NCI-H1930 (cell line): ENCODE data around the gene FBRSL1.

Experiments
- DNase-seq, 2 experiments: peaks; one replicate each; lab custom pipeline; 2025; lab: John Stamatoyannopoulos, UW

FBRSL1 gene

DNA sequence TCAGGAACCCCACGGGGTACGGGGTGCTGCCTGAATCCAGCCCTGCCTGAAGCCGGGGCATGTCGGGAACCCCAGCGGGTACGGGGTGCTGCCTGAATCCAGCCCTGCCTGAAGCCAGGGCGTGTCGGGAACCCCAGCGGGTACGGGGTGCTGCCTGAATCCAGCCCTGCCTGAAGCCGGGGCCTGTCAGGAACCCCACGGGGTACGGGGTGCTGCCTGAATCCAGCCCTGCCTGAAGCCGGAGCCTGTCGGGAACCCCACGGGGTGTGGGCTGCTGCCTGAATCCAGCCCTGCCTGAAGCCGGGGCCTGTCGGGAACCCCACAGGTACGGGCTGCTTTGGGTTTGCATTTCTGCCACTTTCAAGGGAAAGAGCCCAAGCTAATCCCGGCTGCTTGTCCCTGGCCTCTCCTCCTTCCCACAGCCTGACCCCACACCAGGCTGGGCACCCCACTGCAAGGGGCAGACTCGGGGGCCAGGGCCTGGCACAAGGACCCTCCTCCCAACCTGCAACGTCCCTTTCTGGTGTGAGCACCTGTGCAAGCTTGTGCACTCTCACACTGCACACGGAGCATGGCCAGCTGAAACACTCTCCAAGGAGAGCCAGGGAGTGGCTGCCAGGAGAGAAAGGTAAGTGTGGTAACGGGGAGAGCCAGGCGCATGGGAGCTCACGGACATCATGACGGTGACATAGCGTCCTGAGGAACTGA lies 5.6 kb upstream of the FBRSL1 start:
- DNase-seq, result no peak

DNA sequence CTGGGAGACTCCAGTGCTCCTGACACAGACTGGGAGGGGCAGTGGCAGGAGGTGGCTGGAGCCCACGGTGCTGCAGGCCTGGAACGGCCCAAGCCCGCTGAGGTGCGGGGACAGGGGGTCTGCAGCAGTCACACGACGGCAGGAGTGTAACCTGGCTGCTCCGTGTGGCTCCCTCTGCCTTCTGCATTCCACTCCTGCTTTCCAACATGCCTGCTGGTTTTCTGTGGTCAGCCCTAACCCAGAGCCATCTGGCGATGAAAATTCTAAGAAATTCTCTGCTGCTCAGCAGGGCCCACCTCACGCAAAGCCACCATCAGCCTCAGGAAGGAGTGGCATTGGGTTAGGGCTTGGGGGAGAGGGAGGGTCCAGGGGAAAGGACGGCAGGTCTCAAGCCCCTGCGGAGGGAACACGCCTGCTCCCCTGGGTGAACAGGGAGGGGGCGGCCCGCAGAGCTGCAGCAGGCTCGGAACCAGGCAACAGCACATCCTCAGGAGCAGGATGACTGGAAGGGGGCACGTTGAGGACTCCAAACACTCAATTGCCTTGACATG lies 5.0 kb upstream of the FBRSL1 start:
- DNase-seq, result no peak

DNA sequence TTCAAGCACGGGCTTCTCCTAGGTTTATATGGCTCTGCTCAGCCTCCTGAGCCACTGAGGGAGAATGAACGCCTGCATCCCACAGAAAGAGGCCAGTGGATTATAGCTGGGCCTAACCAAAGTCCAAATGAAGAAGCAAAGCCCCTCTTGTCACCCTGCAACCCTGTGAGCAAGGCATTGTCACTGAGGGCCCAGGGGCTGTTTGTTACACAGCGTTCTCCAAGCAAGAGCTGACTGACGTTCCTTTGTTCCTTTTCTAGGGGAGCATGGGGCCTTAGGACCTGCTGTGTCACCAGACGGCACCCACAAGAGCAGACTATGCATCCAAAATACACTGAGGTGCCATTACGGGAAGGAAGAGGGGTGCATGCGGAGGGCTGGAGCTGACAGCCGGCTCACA lies 4.3 kb upstream of the FBRSL1 start:
- DNase-seq, result no peak

DNA sequence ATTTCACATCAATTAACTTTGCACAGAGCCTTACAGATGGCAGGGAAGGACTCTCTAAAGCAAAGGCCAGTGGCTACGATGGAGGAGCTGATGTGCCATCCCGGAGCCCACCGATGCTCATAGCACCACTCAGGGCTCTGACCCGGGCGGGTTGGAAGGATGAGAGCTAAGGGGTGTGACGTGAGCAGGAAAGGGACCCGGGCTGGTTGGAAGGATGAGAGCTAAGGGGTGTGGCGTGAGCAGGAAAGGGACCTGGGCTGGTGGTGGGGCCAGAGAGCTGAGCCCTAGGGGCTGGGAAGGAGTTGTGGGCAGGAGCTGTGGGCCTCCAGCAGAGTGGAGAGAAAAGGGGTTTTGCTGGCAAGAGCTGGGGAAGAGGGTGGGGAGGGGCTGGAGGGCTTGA lies 3.8 kb upstream of the FBRSL1 start:
- no peak for DNase-seq

DNA sequence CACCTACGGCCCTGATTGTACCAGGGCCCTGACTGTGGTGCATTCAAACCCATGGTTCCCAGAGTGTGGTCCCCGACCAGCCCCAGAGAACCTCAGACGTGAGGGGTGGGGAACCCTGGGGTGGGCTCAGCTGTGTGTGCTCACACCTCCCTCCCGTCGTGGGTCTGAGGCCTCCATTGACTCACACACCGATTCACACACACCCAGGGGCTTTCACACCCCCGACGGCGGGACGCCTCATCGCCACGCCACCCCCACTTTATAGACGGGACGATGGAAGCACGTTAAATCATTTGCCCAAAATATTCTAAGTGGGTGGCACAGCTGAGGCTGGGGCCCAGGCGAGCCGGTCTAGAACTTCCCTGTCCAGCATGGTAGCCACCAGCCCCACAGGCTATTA lies 3.4 kb upstream of the FBRSL1 start:
- DNase-seq, result no peak

DNA sequence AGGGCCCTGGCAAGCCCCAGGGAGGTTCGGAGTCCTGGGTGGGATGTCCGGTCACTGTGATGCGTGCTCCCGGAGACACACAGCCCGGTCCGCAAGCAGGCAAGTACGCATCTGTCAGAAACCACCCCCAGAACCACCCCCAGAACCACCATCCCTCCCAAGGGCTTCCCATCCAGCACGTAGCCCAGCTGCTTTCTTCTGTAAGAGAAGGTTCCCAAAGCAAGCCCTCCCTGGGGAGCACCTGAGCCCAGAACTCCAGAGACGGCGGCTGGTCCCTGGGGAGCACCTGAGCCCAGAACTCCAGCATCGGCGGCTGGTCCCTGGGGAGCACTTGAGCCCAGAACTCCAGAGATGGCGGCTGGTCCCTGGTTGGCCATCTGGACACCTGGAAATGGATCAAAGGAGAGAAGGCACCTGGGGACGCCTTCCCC lies 2.6 kb upstream of the FBRSL1 start:
- no peak for DNase-seq

DNA sequence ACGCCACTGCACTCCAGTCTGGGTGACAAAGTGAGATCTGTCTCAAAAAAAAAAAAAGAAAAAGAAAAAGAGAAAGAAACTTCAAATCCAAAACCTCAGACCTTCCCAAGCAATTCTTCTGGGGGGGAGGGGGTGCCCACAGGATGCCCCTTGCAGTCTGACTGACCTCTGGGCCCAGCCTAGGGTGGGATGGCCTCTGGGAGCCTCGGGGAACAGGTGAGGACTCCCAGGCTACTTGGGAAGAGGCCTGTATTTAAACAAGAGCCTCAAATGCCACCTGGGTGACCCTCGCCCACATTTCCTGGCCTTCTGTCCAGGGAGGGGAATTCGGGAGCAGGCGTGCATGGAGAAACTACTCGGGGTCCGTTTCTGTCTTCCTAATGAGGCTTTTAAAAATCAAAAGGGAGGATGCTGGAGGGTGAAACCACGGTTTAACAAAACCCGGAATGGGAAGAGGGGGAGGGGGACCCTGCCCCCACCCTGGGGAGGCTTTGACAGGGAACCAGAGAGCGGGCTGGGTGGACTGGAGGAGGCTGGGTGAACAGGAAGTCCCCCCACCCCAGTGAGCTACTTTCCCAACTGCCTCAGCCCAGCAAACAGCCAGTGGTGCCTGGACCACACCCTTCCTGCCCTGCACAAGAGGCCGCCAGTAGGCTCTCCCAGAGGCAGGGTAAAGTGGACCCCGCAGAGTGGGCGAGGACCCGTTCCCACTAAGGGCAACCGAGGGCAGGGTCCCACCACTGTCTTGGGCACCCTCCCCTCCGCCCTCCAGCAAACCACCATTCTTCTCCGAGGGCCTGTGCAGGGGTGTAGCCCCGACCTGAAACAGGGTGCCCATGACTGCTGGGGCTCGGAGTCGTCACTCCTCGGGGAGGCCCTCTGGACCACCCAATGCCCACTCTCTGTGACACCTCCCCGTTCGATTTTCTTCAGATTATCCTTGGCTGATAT lies 1.5 kb upstream of the FBRSL1 start:
- no peak for DNase-seq

DNA sequence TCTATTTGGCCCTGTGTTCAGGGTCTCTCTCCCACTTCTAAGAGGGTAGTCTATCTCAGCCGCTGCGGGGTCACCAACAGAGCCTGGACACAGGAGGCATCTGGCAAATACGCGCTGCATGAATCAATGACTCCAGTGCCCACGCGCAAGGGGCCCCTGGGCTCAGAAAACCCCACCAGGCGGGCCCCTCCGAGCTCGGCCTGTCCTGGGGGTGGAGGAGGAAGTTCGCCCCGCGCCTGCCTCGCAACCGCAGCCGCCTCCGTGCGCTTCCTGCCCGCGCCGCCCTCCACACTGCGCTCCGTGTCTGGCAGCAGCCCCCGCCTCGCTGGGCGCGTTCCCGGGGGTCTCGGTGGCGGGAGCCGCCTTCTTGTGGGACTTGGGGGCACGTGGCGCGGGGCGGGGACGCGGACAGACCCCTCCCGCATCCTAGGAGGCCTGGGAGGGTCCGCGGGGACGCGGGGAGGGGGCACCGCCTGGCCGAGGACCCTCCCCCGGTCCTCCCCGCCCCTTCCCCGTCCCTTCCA lies 811 bp upstream of the FBRSL1 start:
- DNase-seq, result no peak

DNA sequence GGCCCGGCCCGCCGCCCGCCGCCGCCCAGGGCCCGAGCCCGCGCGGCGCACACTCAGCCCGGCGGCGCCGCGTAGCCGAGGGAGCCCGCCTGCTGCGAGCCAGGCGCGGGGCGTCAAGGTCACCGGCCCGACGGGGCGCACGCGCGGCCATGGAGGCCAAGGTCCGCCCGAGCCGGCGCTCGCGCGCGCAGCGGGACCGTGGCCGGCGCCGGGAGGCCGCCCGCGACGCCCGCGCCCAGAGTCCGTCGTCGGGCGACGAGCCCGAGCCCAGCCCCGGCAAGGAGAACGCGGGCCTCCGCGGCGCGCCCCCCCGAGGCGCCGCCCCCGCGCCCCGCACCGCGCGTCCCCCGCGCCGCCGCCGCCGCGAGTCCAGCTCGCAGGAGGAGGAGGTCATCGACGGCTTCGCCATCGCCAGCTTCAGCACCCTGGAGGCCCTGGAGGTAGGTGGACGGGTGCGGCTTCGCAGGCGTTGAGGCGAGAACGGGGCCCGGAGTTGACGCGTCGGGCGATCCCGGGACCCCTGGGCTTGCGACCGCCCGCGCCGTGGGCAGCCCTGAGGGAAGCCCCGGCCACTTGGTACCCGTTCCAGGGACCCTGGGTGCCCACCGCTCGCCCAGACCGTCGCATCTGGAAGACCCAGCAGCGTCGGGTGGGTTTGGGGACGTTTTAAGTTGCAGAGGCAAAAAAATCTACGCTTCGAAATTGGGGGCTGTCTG lies 629 bp downstream of the FBRSL1 start:
- DNase-seq, result no peak

DNA sequence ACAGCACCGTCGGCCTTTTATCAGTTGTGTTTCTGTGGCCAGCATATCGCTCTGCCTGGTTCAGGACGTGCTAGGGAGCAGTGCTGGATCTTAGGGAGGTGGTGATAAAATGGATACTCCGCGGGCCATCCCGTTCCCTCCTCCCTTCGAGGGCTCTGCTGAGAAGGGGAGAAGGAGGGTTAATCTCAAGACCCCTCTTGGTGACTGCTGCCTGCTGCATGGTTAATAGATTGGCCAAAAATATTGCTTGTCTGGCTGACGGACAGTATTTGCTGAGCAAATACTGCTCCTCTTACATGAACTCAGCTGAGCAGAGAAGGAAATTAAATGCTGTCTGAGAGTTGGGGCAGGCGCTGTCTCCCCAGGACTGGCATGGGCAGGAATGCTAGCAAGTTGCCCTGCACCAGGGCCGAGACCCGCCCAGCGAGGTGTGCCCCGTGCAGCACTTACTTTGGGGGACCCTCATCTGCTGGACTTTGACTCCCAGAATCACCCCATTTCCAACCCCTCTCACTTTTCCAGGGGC lies 1.2 kb downstream of the FBRSL1 start:
- no peak for DNase-seq

DNA sequence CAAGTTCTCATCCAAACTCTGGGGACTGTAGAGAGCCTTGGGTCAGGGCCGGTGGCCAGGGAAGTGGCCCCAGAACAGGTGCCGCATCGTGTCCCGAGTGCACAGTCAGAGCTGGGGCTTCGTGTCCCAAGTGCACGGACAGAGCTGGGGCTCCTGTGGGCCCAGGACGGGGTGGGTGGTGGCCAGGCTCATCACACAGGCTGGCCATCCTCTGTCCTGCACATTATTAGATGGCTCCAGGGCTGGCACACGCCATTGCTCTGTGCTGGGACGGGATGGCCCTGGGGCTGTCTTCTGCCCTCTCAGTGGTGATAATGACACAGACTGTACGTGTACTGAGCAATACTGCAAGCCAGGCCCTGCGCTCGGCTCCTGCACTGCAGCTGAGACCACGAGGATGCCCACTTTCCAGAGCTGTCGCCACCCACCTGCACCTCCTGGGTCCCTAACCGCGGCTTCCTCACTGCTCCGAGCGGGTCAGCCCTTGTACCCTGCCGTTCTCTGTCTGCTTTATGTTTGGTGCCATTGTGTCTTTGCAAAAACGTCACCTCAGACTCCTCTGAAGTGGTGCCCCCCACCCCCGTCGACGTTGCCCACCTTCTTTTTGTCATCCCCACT lies 1.9 kb downstream of the FBRSL1 start:
- DNase-seq, result no peak

DNA sequence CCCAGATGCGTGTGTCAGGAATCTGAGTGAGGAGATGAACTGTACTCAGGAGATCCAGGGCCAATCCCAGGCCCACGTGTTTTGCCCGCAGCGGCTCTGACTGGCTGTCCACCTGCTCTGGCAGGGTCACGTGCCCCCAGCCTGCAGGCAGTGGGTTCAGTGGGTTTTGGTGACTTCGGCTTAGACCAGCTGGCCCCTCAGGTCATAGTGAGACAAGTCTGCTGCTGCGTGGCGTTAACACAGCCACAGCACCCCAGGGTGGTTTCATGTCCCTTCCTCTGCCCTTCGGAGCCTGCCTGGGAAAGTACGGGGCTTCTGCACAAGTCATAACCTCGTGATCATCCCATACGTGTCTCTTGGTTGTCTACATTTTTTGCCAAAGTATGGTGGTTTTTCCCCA lies 2.6 kb downstream of the FBRSL1 start:
- DNase-seq, result no peak

DNA sequence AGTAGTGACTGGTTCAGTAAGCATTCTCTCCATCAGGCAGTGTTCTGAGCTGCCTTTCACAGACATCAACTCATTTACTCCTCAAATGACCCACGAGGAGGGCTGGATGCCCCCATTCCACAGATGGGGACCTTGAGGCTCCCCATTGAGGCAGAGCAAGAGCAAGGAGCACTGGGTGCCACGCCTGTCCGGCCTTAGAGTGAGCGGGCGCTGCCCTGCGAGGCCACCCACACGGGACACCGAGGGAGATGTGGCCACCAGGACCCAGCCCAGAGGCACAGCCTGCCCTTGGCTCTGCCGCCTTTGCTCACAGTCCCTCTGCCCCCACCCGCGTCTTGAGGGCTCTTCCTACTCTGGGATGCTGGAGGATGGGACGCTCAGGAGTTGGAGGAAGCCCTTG lies 3.0 kb downstream of the FBRSL1 start:
- no peak for DNase-seq

DNA sequence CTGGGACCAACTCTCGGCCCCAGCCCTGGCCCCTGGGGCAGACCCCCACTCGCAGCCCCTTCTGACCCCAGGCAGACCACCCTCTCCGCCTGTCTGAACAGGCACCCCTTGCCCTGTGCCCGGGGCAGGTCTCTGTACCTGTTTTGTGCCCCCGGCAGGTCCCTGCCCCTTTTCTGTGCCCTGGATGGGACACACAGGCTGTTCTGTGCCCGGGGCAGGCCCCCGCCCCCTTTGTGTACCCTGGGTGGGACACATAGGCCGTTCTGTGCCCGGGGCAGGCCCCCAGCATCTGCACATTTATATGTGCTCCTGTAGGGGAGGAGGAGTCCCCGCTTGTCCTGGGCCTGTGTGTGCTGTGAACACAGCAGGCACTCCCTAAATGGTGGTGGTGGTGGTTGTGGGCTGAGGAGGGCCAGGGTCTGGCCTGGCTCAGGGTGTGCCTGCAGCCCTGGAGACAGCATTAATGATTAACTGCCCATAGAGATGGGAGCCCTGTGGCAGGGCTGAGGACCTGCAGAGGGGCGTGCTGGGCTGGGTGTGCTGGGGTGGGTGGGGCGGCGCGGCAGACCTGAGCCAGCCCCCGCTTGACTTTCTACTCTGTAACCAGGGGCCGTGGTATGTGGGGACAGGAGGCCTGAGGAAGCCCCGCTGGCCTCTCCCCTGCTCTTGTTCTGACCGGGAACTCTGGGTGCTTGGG lies 3.7 kb downstream of the FBRSL1 start:
- DNase-seq, result no peak

DNA sequence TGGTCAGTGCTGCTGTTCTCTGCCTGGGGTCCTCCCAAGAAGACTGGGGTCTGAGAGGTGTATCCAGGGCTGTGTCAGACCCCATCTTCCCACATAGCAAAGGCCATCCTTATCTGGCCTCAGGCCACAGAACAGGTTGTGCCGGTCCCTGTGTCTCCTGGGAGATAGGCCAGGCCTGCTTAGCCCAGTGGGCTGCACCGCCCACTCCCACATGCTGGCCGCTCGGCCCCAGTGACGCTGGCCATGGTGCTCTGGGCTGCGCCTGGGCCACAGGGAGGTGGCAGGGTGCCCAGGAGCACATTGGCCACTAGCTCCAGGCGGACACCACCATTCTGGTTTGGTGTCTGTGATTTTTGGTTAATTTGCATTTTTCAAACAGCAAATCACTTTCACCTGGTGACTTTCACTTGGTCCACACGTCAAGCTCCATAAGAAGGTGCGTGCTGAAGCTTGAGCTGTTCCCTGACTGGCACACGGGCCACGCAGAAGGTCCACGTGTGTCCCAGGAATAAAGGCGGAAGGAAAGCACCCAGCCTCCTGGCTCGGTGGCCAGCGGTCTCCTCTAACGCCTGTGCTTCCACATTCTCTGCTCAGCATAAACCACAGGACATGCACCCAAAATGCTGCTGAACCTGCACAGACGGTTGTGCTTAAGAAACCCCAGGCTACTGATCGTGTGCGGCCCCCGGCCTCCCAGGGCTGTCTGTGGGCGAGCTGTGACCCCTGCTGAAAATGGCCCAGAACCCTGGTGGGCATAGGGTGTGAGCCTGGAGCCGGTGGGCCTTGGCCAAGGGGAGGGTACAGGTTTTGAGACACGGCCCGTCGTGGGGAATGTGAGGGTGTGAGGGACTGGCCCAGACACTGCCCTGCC lies 4.6 kb downstream of the FBRSL1 start:
- DNase-seq, result no peak

DNA sequence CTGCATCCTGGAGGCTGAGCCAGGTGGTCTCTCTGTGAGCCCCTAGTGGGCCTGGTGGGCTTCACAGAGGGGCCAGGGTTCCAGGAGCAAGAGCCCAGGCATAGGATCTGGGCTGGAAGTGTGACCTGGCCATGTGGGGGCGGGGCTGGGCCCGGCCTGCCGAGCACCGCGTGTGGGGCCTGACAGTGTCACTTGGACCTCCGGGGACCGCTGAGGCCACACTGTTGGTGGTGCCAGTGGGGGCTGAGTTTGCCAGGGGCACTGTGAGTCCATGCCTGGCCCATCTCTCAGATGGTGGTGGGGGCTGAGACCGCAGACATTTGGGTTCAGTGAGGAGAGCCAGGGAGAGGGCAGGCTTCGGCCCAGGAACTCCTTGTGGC lies 5.2 kb downstream of the FBRSL1 start:
- no peak for DNase-seq

DNA sequence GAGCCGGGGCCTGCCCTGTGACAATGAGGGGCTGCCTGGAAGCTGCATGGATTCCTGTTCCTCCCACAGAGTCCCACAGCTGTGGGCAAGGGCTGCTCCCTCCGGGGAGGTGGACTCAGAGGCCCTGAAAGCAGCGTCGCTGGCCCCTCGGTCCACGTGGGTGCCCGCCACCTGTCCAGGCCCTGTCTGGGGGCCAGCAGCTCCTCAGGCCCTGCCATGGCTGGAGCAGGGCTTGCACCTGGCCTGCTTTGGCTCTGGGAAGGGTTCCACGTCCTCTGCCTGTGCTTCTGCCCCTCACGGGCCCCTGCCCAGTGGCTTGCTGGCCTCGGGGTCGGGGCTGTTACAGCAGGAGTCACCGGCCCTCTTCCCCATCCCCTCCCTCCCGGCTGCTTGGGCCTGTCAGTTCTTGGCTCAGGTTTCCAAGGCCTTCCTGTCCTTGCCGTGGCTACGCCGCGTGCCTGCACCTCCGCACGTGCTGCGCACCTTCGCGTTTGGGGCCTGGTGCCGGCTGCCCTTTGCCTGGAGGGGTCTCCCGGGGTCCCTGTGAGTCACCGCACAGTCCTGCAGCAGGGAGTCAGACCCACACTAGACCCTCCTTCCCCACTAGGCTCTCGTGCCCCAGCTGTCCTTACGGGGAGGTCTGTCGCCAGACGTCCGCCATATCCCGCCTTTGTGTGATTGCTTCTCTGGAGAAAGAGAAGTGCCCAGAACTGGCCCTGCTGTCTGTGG lies 5.8 kb downstream of the FBRSL1 start:
- DNase-seq, result no peak

DNA sequence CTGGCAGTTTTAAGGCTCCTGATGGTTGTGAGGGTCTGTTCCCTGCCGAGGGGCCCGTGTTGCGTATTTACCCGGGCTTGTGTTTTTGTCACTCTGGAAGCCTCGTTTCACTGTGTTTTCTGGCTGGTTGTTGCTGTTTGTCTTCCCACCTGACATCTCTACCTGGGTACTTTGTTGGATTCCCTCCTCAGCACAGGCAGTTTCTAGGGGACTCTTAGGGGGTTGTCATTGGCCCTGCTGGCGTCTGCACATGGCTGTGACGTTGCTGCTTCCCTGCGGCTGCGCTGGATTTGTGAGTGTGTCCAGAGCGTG lies 6.4 kb downstream of the FBRSL1 start:
- no peak for DNase-seq

DNA sequence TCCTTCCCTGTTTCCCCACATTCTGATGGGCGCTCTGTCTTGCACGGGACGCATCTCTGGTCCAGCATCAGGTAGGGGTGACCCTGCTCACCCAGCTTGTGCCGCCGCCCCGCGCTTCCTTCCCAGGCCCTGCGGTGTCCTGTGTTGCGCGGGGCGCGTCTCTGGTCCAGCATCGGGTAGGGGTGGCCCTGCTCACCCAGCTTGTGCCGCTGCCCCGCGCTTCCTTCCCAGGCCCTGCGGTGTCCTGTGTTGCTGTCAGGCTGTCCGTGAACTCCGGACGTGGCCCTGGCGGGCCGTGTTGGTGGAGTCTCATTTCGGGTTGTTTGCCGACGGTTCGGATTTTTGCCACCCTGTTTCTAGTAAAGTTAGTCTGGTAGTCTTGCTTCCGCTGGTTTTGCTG lies 6.8 kb downstream of the FBRSL1 start:
- no peak for DNase-seq
